ENCODE measurements around the gene RHBDF2. TPM values are rescaled to one million over a fixed set of nuclear protein-coding genes. Genes with fewer than 3 reads are reported as not detected.
"Not testable (repeated sequence)": the region's sequence is repeated elsewhere in the genome, so short reads cannot be mapped to it uniquely, and the experiment has no call there.

The RHBDF2 gene
- total RNA-seq, 1 donor from 2014 or later, result 36.8 TPM

GRCh38 chr17:76524598-76525512, 23.6 kb upstream of the RHBDF2 start:
- ATAC-seq, result peak; percentile 41

GRCh38 chr17:76523084-76524037, 22.1 kb upstream of the RHBDF2 start:
- peak; percentile 72 for ATAC-seq

DNA sequence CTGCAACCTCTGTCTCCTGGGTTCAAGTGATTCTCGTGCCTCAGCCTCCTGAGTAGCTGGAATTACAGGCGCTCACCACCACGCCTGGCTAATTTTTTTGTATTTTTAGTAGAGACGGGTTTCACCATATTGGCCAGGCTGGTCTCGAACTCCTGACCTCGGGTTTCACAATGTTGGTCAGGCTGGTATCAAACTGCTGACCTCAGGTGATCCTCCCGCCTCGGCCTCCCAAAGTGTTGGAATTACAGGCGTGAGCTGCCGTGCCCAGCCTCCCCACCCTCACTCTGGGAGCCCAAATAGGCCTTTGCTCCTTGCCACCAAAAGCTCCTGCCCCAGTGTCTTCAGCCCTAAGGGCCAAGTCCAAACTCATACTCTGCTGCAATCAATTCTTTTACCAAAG, 20.5 kb upstream of the RHBDF2 start:
- ATAC-seq, result not testable (repeated sequence)

GRCh38 chr17:76521262-76521661, 20.0 kb upstream of the RHBDF2 start:
- ATAC-seq, result no peak

DNA sequence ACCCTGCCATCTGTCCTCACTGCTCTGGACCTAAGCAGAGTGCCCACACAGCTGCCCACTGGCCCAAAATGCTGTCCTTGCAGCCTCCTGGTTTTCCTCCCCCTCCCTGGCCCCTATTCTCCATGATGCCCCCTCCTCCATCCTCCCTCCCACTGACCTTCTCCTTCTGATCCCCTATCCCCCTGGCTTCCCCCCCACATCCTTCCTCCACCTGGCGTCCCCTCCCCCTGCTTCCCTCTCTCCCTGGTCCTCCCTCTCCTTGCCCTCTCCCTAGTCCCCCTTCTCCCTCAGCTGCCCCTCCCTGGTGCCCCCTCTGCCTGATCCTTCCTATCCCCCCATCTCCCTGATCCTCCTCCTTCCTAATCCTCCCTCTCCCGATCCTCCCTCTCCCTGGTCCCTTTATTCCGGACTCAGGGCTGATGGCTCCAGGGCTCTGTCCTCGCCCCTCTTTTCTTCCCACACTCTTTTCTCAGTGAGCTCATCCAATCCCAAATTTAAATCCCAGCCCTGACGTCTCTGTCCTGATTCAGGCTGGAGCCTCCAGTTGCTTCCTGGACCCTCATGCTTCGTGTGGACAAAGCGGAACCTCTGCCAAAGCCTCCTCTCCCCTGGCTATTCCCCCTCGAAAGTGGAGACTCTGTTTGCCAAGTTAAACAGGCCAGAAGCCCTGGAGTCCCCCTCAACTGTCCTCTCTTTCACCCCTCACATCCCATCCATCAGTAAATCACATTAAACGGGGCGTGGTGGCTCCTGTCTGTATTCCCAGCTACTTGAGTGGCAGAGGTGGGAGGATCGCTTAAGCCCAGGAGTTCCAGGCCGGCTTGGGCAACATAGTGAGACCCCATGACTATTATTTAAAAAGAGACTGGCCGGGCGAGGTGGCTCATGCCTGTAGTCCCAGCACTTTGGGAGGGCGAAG, 18.1 kb upstream of the RHBDF2 start:
- no peak for ATAC-seq

DNA sequence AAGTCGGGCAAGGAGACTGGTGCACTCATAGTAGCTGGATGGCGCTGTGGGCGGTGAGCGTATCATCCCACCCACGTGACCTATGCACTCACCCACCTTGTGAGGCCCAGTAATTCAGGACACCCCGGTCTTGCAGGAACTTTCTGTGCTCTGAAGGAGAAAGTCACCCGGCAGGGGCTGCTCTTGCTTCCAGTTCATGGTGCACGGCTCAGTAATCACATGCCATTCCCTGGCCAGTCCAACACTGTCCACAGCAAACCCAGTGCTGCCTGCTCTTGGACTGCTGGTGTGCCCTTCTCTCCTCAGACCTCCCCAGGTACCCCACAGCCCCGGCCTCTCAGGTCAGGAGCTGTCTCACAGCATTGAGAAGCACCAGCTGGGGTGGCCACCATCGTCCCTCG, 16.4 kb upstream of the RHBDF2 start:
- ATAC-seq, result peak; percentile 44

- peak; percentile 62 for ATAC-seq
Observed at GRCh38 chr17:76515274-76515949, 14.2 kb upstream of the RHBDF2 start.

DNA sequence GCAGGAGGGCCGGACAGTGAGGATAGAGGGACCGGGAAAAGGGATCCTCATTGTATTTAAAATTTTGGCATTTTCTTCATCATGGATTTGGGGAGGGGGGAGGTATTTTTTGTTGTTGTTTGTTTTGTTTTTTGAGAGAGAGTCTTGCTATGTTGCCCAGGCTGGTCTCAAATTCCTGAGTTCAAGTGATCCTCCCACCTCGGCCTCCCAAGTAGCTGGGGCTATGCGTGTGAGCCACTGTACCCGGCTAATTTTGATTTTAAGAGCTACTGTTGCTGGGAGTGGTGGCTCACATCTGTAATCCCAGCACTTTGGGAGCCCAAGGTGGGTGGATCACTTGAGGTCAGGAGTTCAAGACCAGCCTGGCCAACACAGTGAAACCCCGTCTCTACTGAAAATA, 13.1 kb upstream of the RHBDF2 start:
- ATAC-seq, result not testable (repeated sequence)

DNA sequence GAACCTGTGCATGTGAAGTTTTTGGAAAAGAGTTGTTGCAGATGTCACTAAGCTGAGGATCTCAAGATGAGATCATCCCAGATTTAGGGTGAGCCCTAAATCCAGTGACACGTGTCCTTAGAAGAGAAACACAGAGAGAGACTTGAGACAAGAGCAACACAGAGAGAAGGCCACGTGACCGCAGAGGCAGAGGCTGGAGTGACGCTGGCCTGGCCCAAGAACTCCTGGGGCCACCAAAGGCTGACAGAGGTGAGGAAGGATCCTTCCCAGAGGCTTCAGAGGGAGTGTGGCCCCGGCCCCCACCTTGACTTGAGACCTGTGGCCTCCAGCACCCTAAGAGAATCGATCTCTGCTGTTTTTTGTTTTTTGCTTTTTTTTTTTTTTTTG, 12.1 kb upstream of the RHBDF2 start:
- no peak for ATAC-seq

DNA sequence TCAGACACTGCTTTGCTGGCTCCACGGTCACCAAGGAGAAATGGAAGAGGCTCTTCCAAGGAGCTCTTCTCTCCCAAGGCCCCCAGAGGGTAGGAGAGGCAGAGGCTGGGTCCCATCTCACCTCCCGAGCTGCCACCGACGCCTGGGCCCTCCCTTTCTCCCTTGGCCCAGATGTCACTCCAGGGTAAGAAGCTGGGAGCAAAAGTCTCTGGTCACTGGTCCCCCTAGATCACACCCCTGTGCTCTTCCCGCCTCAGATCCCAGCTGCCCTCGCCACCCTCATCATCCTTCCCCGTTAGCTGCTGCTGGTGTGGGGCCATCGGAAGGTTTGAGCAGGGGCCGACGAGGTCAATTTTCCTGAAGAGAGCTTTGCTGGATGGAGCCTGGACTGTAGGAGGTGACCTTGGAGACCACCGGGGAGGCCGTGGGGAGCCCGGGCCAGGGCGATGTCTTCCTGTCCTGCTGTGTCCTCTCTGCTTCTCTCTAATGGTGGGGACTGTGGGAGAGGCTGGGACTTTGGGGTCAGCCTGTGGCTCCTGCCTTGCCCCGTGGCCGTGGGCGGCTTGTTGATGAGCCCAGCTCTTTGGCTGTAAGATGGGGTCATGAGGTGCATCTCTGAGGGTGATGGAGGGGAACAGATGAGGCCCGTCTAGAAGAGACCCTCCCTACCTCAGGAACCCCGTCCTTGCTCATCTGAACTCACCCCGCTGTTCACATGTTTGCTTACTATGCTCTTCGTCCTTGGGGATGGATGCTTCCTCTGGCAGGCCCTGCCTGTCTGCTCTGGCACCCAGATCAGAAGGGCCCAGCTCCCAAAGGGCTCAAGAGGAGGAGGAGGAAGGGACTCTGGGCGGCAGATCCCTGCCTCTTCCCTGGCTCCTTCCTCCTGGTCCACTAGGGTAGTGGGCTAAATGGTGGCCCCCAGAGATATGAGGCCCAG, 11.4 kb upstream of the RHBDF2 start:
- ATAC-seq, result no peak

- no peak for ATAC-seq
Observed at GRCh38 chr17:76511668-76512365, 10.6 kb upstream of the RHBDF2 start.

GRCh38 chr17:76510831-76511244, 9.6 kb upstream of the RHBDF2 start:
- ATAC-seq, result no peak

- not testable (repeated sequence) for ATAC-seq
Observed at GRCh38 chr17:76508472-76509063, 7.3 kb upstream of the RHBDF2 start.

DNA sequence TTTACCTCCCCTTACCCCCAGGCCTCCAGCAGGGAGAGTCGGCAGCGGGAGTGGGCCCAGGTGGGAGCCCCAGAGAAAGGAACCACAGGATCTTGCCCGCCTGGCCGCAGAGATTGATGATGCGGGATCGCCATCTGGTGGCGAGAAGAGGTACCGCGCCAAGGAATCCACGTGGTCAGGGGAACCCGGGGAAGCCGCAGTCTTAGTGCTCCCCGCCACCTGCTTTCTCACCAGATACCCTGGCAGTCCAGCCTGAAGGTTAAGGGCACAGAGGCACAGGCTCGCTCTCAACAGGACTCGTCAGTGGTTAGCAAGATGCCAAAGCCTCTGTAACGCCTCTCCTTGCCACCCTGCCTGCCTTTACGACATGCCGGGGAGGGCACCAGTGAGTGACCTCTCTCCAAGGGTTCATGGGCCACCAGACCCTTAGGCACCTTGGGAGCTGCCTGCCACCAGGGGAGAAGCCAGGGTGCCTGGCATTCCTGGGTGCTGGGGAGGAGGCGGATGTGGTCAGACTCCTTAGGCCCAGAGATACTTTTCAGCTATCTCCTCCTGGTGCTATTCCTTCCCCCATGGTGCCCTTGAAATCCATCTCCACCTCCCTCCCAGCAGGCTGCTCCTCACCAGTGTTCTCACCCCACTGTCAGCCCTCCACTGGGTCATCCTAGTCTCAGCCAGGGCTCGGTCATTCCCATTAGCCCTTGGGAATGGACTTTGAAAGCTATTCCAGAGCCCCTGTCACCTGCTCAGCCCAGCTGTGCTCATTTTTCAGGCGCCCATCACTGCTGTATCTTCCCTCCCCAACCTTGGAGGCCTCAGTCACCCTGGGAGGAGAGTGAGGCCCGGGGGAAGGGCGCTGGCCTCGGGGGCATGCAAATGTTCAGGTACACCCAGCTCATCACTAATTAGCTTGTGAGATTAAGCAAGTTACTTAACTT, 5.5 kb upstream of the RHBDF2 start:
- ATAC-seq, result peak; percentile 67

GRCh38 chr17:76504117-76504516, 2.9 kb upstream of the RHBDF2 start:
- no peak for ATAC-seq

GRCh38 chr17:76502341-76503211, 1.4 kb upstream of the RHBDF2 start:
- no peak for ATAC-seq

GRCh38 chr17:76501827-76502307, 644 bp upstream of the RHBDF2 start:
- ATAC-seq, result no peak

Measured in esophagus mucosa (tissue), 1 donor.